Tibial artery (tissue), 4 donors: ENCODE measurements around the gene SHOC2.
"Not testable (repeated sequence)": the region's sequence is repeated elsewhere in the genome, so short reads cannot be mapped to it uniquely, and the experiment has no call there.

Experiments
- DNase-seq, 2 donors: peaks; one replicate each; pipeline ENCODE4 v3.0.0-alpha.2; 2019
- H3K27ac ChIP-seq, 2 donors: fragments of 200-600 bp; sonication (generic) in 1 of 2; 1 replicate in 1 of 2; 2 replicates in 1 of 2; pipeline ENCODE4 v1.5.1; 2018 to 2019; ENCODE audit warnings: mild to moderate bottlenecking in 1 of 2
- H3K27me3 ChIP-seq, 2 donors: fragments of 200-600 bp; sonication (generic) in 1 of 2; one replicate each; pipeline versions ENCODE4 v1.5.1 to v1.6.0; 2016 to 2019
- H3K36me3 ChIP-seq, 3 donors: fragments of 200-600 bp; sonication (generic) in 2 of 3; one replicate each; pipeline ENCODE4 v1.5.1; 2016 to 2019; ENCODE audit warnings: mild to moderate bottlenecking in 2 of 3
- H3K4me1 ChIP-seq, 4 donors: fragments of 200-600 bp; sonication (generic) in 2 of 4; 1 replicate in 3 of 4; 2 replicates in 1 of 4; pipeline ENCODE4 v1.5.1; 2016 to 2019
- H3K4me3 ChIP-seq, 2 donors: fragments of 200-600 bp; sonication (generic) in 1 of 2; 1 replicate in 1 of 2; 2 replicates in 1 of 2; pipeline ENCODE4 v1.5.1; 2018 to 2019; ENCODE audit warnings: mild to moderate bottlenecking in 2 of 2
- H3K9me3 ChIP-seq, 3 donors: fragments of 200-600 bp; sonication (generic) in 1 of 3; one replicate each; pipeline ENCODE4 v1.5.1; 2016 to 2019
- CTCF ChIP-seq, 2 experiments: fragments of 200-600 bp in 1 of 2; fragments of 450-650 bp in 1 of 2; IDR thresholded peaks; one replicate each; pipeline ENCODE4 v1.5.1; 2017 to 2019; ENCODE audit warnings: antibody characterized with exemption in 2 of 2, mild to moderate bottlenecking in 1 of 2, moderate library complexity in 1 of 2
- intact Hi-C: fragments of 100-400 bp; cut with DNase I; formaldehyde crosslinking; loops from one replicate; pipeline ENCODE4 v1.15.0; 2023; ENCODE audit warnings: low total_unique reads

SHOC2 gene

DNA sequence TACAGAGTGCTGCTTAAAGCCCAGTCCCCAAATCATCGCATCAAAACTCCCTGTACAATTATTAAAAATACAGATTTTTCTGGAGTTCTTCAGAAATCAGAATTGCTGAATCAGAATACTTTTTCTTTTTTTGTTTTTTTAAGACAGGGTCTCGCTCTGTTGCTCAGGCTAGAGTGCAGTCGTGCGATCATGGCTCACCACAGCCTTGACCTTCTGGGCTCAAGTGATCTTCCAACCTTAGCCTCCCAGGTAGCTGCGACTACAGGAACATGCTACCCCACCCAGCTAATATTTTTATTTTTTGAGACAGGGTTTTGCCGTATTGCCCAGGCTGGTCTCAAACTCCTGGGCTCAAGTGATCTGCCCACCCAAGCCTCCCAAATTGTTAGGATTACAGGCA lies 4.4 kb upstream of the SHOC2 start:
- peaks cover 0 to 8% (median 7%) of the 10 kb centered on the region in 4 donors for H3K4me1 ChIP-seq
- H3K36me3 ChIP-seq, result no peaks in the 10 kb centered on the region
- H3K27me3 ChIP-seq, result no peaks in the 10 kb centered on the region
- H3K27ac ChIP-seq, result no peak overlapping the region
- no peak for DNase-seq
- no peaks in the 10 kb centered on the region for H3K9me3 ChIP-seq
- no peak for TF ChIP-seq CTCF (IDR thresholded peaks at IDR 0.05)
- intact Hi-C loops, result loop anchor here (5.0 kb wide), 1 partner anchor 43 kb away; the partner anchor contains the start of gene PDCD4
- H3K4me3 ChIP-seq, result no peak overlapping the region

- not testable (repeated sequence) for H3K27ac ChIP-seq, H3K36me3 ChIP-seq, DNase-seq, H3K9me3 ChIP-seq, H3K27me3 ChIP-seq, H3K4me3 ChIP-seq
- peaks cover 0 to 11% (median 7%) of the 10 kb centered on the region in 4 donors for H3K4me1 ChIP-seq
- intact Hi-C loops, result loop anchor here (5.0 kb wide), 1 partner anchor 43 kb away; the partner anchor contains the start of gene PDCD4
Observed at GRCh38 chr10:110915600-110915999, 3.8 kb upstream of the SHOC2 start.

GRCh38 chr10:110916554-110917346 lies 2.7 kb upstream of the SHOC2 start:
- TF ChIP-seq CTCF (IDR thresholded peaks at IDR 0.05), result no peak
- no peaks in the 10 kb centered on the region for H3K9me3 ChIP-seq
- H3K27ac ChIP-seq, result no peak overlapping the region
- no peaks in the 10 kb centered on the region for H3K27me3 ChIP-seq
- no peak overlapping the region for H3K4me3 ChIP-seq
- intact Hi-C loops, result loop anchor here (5.0 kb wide), 1 partner anchor 44 kb away; the partner anchor contains the start of gene PDCD4
- DNase-seq, result no peak
- no peaks in the 10 kb centered on the region for H3K36me3 ChIP-seq
- peaks cover 0 to 23% (median 10%) of the 10 kb centered on the region in 4 donors for H3K4me1 ChIP-seq

DNA sequence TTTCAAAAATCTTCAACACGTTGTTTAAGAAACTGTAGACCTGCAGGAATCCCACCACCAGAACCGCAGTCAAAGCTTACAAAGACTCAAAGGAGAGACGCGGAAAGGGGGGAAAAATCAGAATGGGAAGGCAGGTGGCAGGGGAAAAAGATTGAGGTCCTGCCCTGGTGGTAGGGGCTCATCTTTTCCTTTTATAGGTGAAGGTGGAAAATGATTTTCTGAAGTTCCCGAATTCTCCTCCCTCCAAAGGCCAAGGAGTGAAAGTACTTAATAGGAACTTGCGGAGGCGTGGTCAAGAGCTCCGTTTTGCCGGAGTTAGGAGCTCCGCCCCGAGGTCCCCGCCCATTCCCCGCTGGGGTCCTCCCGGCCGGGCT lies 1.1 kb upstream of the SHOC2 start:
- H3K36me3 ChIP-seq, result no peaks in the 10 kb centered on the region

DNA sequence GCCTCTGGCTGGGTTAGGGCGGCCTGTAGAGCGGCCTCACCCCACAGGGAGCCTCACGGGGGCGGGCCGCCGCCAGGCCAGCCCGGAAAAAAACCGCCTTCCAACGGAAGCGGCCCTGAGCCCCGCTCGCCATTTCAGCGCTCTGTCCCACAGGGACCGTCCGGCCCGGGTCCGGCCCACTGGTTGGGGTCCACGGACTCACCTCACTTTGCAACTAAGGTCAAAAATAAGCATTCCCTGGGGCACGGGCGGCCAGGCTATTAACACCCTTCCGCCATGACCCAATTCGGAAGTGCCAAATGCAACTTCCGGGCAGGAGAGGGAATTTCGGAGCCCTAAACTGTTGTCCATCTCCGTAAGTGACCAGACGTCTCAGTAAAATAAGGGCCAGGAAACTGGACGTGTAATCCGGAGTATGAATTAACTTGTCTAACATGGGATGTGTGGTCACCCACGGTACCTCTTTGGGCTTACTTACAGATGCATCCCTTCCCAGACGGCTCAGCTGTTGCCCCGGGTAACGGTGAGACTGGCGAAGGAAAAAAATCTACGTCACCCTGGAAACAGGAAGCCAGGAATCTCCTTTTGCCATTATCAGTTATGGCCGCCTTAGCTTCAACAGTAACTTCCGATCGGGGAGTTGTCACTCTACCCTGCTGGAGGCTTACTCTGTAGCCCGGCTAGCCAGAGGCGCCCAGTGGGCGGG lies 608 bp upstream of the SHOC2 start, which contains the start of gene BBIP1:
TSS of gene BBIP1 (minus strand) at position 538 of the 706 bp plus-strand sequence. CDS start 1,023 bp downstream, outside the sequence.
- no peak for DNase-seq
- H3K27me3 ChIP-seq, result no peaks in the 10 kb centered on the region
- peak within 1 kb of the TSS; percentile 88 to 90 for H3K4me3 ChIP-seq
- H3K4me1 ChIP-seq, result peaks cover 0 to 42% (median 12%) of the 10 kb centered on the region in 4 donors
- peak in 1 of 2 experiments; percentile 1 for TF ChIP-seq CTCF (IDR thresholded peaks at IDR 0.05)
- no peaks in the 10 kb centered on the region for H3K36me3 ChIP-seq
- intact Hi-C loops, result loop anchor here (5.0 kb wide), 1 partner anchor 46 kb away; the partner anchor contains the start of gene PDCD4
- no peaks in the 10 kb centered on the region for H3K9me3 ChIP-seq
- H3K27ac ChIP-seq, result peak within 1 kb of the TSS; percentile 98

More for the DNA sequence above, 1.1 kb upstream of the SHOC2 start:
- H3K27ac ChIP-seq, result peak overlapping the region; percentile 98
- intact Hi-C loops, result loop anchor here (5.0 kb wide), 1 partner anchor 46 kb away; the partner anchor contains the start of gene PDCD4
- peaks cover 0 to 37% (median 12%) of the 10 kb centered on the region in 4 donors for H3K4me1 ChIP-seq
- DNase-seq, result peak; percentile 97 to 98
- no peaks in the 10 kb centered on the region for H3K27me3 ChIP-seq
- peak in 1 of 2 experiments; percentile 12 for TF ChIP-seq CTCF (IDR thresholded peaks at IDR 0.05)
- peak overlapping the region; percentile 75 to 90 for H3K4me3 ChIP-seq
- no peaks in the 10 kb centered on the region for H3K9me3 ChIP-seq
